Ramos (cell line): ENCODE results near the gene OSBPL10.

Experiments used
- in situ Hi-C: fragments of 300-500 bp; cut with MboI; formaldehyde crosslinking; loops from one replicate; pipeline ENCODE4 v1.14.3; 2022; ENCODE audit warnings: low sequenced_read_pairs; ENCODE audit not compliant: unreplicated experiment

Gene OSBPL10

GRCh38 chr3:31960793-31961431 lies 20.1 kb downstream of the OSBPL10 start:
- in situ Hi-C loops = loop anchor here (25.0 kb wide), 1 partner anchor 451 kb away; no protein-coding TSS in a partner anchor

DNA sequence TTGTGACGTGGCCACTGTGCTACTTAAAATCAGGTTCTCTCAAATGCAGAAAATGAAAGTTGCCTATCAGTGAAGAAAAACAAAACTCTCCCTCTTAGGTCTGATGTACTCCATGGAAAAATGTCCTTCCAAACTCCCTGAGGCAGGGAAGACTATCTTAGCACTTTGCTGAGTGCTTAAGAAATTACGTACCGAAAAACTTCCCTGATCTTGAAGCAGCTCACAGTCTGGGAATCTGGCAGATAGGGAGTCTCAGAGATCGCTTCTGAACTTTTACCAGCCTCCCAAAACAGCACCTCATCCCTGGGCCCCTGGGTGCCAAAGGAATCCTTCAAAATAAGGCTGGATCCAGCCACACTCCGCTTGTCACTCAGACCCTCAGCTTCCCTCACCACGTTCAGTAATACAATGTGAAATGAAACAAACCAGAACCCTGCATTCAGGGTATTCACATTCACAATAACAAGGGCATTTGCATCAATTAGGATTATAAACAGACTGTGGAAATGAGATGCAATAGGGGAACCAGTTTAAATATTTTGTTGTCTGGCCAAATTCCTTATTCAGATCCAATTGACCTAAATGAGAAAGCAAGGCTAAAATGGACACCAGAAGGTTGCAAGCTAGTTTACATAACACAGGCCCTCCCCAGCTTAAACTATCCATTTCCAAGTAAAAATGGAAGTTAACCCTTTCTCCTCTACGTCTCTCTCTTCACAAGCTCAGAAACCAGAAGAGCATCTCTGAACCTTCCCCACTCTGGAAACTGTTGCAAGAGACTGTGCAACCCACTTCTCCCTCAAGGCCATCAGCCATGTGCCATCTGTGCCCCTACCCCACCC lies 20.9 kb downstream of the OSBPL10 start:
- in situ Hi-C loops = loop anchor here (25.0 kb wide), 1 partner anchor 452 kb away; no protein-coding TSS in a partner anchor

- in situ Hi-C loops = loop anchor here (25.0 kb wide), 1 partner anchor 453 kb away; no protein-coding TSS in a partner anchor
Observed at GRCh38 chr3:31959251-31959650, 21.8 kb downstream of the OSBPL10 start.

DNA sequence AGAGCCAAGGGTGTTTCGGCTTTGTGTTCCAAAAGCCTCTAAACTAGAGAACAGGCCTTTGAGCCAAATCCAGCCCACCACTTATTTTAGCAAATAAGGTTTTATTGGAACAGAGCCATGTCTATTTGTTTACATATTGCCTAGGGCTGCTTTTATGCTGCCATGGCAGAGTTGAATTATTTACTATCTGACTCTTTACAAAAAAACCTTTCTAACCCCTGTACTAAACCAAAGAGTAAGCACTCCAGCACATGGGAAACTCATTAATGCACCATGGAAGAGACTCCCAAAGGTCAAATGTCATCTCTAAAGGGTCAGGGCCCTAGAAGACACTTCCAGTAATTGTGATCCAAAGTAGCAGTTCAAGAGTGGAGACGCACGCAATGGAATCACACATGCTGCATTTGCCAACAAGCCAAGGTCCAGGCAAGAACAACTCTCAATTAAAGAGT lies 22.3 kb downstream of the OSBPL10 start:
- in situ Hi-C loops = loop anchor here (25.0 kb wide), 1 partner anchor 454 kb away; no protein-coding TSS in a partner anchor

DNA sequence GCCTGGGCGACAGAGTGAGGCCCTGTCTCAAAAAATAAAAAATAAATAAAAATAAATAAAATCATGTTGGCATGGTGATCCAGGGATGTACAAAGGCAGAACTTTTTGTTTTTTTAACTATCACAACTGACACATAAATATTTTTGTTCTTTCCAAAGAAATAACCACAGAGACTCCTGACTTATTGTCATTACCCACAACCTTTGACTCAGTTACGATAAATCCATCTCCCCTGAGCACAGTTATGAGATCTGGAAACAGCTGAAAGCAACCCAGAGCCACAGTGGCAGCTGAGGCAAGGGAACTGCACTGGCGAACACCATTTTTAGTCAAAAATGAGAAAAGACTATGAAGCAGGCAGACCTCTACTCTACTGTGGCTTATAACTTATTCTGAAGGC lies 24.0 kb downstream of the OSBPL10 start:
- in situ Hi-C loops = loop anchor here (25.0 kb wide), 1 partner anchor 455 kb away; no protein-coding TSS in a partner anchor

GRCh38 chr3:31955581-31955980 lies 25.5 kb downstream of the OSBPL10 start:
- in situ Hi-C loops = loop anchor here (25.0 kb wide), 1 partner anchor 457 kb away; no protein-coding TSS in a partner anchor

- in situ Hi-C loops = loop anchor here (25.0 kb wide), 1 partner anchor 459 kb away; no protein-coding TSS in a partner anchor
Observed at GRCh38 chr3:31953636-31954035, 27.4 kb downstream of the OSBPL10 start.

DNA sequence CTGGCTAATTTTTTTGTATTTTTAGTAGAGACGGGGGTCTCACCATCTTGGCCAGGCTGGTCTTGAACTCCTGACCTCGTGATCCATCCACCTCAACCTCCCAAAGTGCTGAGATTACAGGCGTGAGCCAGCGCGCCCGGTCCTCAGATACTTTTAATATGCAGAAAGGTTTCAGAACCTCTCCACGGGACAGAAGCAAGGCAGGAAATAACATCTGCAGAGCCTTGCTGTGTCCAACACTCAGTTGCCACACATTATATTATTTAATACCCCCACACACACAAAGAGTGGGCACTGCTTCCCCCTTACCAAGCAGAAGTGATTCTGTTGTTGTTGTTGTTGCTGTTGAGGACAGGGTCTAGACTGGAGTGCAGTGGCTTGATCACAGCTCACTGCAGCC lies 28.0 kb downstream of the OSBPL10 start:
- in situ Hi-C loops = loop anchor here (25.0 kb wide), 1 partner anchor 459 kb away; no protein-coding TSS in a partner anchor

- in situ Hi-C loops = loop anchor here (25.0 kb wide), 1 partner anchor 460 kb away; no protein-coding TSS in a partner anchor
Observed at GRCh38 chr3:31952205-31952604, 28.9 kb downstream of the OSBPL10 start.

- in situ Hi-C loops = loop anchor here (25.0 kb wide), 1 partner anchor 1336 kb away; the partner anchor contains the start of gene TGFBR2
Observed at GRCh38 chr3:31948280-31948679, 32.8 kb downstream of the OSBPL10 start.

DNA sequence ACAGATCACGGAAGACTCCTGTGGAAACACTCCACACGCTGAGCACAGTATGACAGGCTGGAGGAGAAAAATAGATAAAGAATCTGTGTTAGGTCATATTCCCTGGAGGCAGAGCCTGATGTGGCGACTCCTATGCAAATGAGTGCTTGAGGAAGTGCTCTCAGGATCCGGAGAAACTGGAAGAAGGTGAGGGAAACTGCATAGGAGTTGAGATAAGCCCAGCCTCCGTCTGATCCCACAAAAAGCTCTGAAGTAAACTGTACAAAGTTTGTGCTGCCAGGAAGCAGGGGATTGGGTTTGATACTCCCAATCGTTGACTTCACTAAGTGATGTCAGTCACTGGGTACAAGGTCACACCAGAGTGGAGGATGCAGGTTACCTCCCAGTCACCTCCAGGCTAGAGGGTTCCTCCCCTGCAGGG lies 33.4 kb downstream of the OSBPL10 start:
- in situ Hi-C loops = loop anchor here (25.0 kb wide), 1 partner anchor 1335 kb away; the partner anchor contains the start of gene TGFBR2

DNA sequence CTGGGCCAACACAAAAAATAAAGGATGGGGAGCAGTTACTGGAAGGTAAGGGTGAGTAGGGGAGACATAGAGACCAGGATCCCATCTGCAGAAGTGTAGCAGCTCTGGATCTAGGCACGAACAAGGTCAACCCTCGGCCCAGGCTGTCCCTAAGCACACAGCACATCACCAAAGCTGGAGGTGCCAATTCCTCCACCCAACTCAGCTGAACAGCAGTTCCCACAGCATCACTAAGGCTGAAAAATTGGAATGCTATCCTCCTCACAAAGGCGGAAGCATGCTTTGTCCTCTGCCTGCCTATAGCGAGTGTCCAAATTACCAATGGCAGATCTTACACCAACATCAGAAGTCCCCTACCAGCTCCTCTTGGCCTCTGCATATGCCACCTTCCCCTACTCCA lies 33.9 kb downstream of the OSBPL10 start:
- in situ Hi-C loops = loop anchor here (25.0 kb wide), 1 partner anchor 1335 kb away; the partner anchor contains the start of gene TGFBR2

- in situ Hi-C loops = loop anchor here (25.0 kb wide), 1 partner anchor 1334 kb away; the partner anchor contains the start of gene TGFBR2
Observed at GRCh38 chr3:31946484-31947081, 34.5 kb downstream of the OSBPL10 start.

DNA sequence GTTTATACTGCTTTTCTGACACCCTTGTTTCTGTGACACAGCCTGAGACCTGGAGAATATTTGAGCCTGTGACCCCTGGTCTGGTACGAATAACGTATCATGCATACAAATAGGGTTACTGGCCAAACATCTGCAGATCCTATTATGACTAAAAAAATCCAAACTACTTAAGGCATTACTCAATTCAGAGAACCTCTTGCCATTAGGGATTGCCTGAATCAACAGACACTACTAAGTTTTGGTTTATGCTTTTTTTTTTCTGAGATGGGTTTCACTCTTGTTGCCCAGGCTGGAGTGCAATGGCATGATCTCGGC lies 35.4 kb downstream of the OSBPL10 start:
- in situ Hi-C loops = loop anchor here (25.0 kb wide), 1 partner anchor 1333 kb away; the partner anchor contains the start of gene TGFBR2

DNA sequence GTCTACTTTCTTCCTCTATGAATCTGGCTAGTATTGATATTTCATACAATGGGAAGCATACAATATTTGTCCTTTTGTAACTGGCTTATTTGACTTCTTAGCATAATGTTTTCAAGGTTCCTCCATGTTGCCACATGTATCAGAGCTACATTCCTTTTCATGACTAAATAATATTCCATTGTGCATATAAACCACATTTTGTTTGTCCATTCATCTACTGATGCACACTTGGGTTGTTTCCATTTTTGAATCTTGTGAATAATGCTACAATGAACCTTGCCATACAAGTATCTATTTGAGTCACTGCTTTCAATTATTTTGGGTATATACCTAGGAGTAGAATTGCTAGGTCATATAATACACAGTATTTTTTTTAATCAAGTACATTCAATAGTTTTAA lies 38.0 kb downstream of the OSBPL10 start:
- in situ Hi-C loops = loop anchor here (25.0 kb wide), 1 partner anchor 1331 kb away; the partner anchor contains the start of gene TGFBR2

GRCh38 chr3:31942446-31942845 lies 38.6 kb downstream of the OSBPL10 start:
- in situ Hi-C loops = loop anchor here (25.0 kb wide), 1 partner anchor 1330 kb away; the partner anchor contains the start of gene TGFBR2

DNA sequence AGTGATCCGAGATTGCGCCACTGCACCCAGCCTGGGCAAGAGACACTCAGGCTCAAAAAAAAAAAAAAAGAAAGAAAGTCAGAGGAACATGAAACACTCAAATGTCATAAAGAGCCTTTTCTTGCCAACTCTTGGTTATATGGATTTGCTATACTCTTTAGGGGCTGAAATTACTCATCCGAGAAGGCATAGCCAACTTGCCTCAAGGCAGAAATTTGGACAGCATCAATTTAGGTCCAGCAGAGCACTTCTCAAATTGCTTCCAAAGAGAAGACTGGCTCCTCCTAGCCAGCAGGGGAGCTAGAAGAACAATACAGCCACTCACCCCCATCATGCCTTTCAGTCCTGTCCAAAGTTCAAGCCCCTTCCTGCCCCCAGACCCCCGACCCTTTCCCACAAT lies 43.8 kb downstream of the OSBPL10 start:
- in situ Hi-C loops = loop anchor here (25.0 kb wide), 1 partner anchor 1325 kb away; the partner anchor contains the start of gene TGFBR2

- in situ Hi-C loops = loop anchor here (25.0 kb wide), 1 partner anchor 1324 kb away; the partner anchor contains the start of gene TGFBR2
Observed at GRCh38 chr3:31936420-31937060, 44.5 kb downstream of the OSBPL10 start.

- in situ Hi-C loops = loop anchor here (25.0 kb wide), 1 partner anchor 1323 kb away; the partner anchor contains the start of gene TGFBR2
Observed at GRCh38 chr3:31934866-31935265, 46.2 kb downstream of the OSBPL10 start.
